PC-3 (cell line): ENCODE data around the gene CELA2B.

Experiments used
- CTCF ChIP-seq: fragments of 300-600 bp; sonication (generic); conservative IDR thresholded peaks from 2 replicates; pipeline ENCODE4 v1.5.1; 2017; ENCODE audit warnings: antibody characterized with exemption, low read depth, mild to moderate bottlenecking, low read length
- EZH2 ChIP-seq: fragments of 300-600 bp; sonication (generic); IDR thresholded peaks from one replicate; pipeline ENCODE4 v1.6.1; 2017; ENCODE audit warnings: antibody characterized with exemption, mild to moderate bottlenecking, low read length; ENCODE audit not compliant: unreplicated experiment

- no peak for TF ChIP-seq CTCF
- TF ChIP-seq EZH2: no peak
Measured at GRCh38 chr1:15475752-15476314, at the start of gene CELA2B.
